GM23248 (cell line): Measurements from ENCODE around the gene ZNF48.

ENCODE experiments used
- EZH2 ChIP-seq: fragments of 200-600 bp; sonication (generic); IDR thresholded peaks from 2 replicates; pipeline ENCODE4 v1.6.1; 2018; ENCODE audit warnings: antibody characterized with exemption, mild to moderate bottlenecking; ENCODE audit not compliant: insufficient read depth, poor library complexity, severe bottlenecking
- EZH2phosphoT487 ChIP-seq: fragments of 200-600 bp; sonication (generic); IDR thresholded peaks from 2 replicates; pipeline ENCODE4 v1.6.1; 2018; ENCODE audit warnings: antibody characterized with exemption, moderate library complexity, mild to moderate bottlenecking, low read depth; ENCODE audit not compliant: insufficient read depth

GRCh38 chr16:30417529-30418349, 22.5 kb downstream of the ZNF48 start:
- TF ChIP-seq EZH2 (no peak), EZH2phosphoT487 (no peak)
